ENCODE results near the gene SLC1A4.
"Not testable (repeated sequence)": the region's sequence is repeated elsewhere in the genome, so short reads cannot be mapped to it uniquely, and the experiment has no call there.

Gene SLC1A4

GRCh38 chr2:64963719-64964118 is 25.5 kb upstream of the SLC1A4 start:
- Histone ChIP-seq H3K4me3 (ENCODE audit: low read depth in 1 of 5, low read length in 5 of 5) (no peak overlapping the region), H3K9me3 (ENCODE audit: control insufficient read depth in 5 of 5, low read length in 5 of 5) (no peaks in the 10 kb centered on the region), H3K4me1 (ENCODE audit: control insufficient read depth in 5 of 5, insufficient read depth in 5 of 5, low read length in 5 of 5) (peaks cover 0 to under 1% (median 0%) of the 10 kb centered on the region in 5 donors), H3K27ac (ENCODE audit: low read depth, low read length) (no peak overlapping the region), H3K36me3 (ENCODE audit: control insufficient read depth in 5 of 5, insufficient read depth in 5 of 5, low read length in 5 of 5) (no peaks in the 10 kb centered on the region), H3K27me3 (ENCODE audit: control insufficient read depth in 5 of 5, insufficient read depth in 4 of 5, low read length in 5 of 5) (no peaks in the 10 kb centered on the region), H3K9ac (ENCODE audit: low read length in 5 of 5) (no peak overlapping the region)

DNA sequence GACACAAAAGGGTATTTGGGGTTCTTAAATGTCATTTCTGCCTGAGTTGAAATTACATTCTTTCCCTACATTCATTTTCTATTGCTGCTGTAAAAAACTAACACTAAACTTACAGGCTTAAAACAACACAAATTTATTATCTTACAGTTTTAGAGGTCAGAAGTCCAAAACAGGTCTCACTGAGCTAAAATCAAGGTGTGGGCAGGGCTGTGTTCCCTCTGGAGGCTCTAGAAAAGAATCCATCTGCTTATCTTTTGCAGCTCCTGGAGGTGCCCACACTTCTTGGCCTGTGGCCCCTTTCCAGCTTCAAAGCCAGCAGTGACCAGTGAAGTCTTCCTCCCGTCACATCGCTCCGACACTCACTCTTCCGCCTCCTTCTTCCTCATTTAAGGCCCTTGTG is 23.2 kb upstream of the SLC1A4 start:
- no peaks in the 10 kb centered on the region for H3K9me3 ChIP-seq (ENCODE audit: control insufficient read depth in 5 of 5, low read length in 5 of 5)

DNA sequence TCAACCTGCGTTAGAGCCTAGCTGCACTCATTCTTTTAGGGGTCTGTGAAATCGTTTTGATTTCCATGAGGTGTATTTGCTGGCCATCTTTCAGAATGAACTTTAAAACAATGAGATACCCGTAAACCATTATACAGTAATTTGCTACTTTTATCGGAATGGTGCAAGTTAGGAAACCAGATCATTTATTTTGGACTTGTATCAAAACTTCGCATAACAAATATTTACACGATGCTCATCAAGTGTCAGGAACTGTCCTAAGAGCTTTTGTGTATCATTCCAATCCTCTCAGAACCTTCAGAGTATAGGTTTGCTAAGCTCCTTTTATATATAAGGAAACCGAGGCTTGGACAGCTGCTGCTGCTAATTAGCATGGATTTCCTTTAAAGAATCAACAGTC is 22.4 kb upstream of the SLC1A4 start:
- no peak overlapping the region for H3K9ac ChIP-seq (ENCODE audit: low read length in 5 of 5)
- no peaks in the 10 kb centered on the region for H3K27me3 ChIP-seq (ENCODE audit: control insufficient read depth in 5 of 5, insufficient read depth in 4 of 5, low read length in 5 of 5)
- no peak overlapping the region for H3K27ac ChIP-seq (ENCODE audit: low read depth, low read length)
- H3K36me3 ChIP-seq (ENCODE audit: control insufficient read depth in 5 of 5, insufficient read depth in 5 of 5, low read length in 5 of 5) = no peaks in the 10 kb centered on the region
- H3K4me1 ChIP-seq (ENCODE audit: control insufficient read depth in 5 of 5, insufficient read depth in 5 of 5, low read length in 5 of 5) = peaks cover 0 to 2% (median 0%) of the 10 kb centered on the region in 5 donors
- H3K9me3 ChIP-seq (ENCODE audit: control insufficient read depth in 5 of 5, low read length in 5 of 5) = no peaks in the 10 kb centered on the region
- H3K4me3 ChIP-seq (ENCODE audit: low read depth in 1 of 5, low read length in 5 of 5) = no peak overlapping the region

More for the DNA sequence above, 23.2 kb upstream of the SLC1A4 start:
- Histone ChIP-seq H3K27ac (ENCODE audit: low read depth, low read length) (no peak overlapping the region), H3K27me3 (ENCODE audit: control insufficient read depth in 5 of 5, insufficient read depth in 4 of 5, low read length in 5 of 5) (no peaks in the 10 kb centered on the region), H3K4me1 (ENCODE audit: control insufficient read depth in 5 of 5, insufficient read depth in 5 of 5, low read length in 5 of 5) (peaks cover 0 to 2% (median 0%) of the 10 kb centered on the region in 5 donors), H3K4me3 (ENCODE audit: low read depth in 1 of 5, low read length in 5 of 5) (no peak overlapping the region), H3K36me3 (ENCODE audit: control insufficient read depth in 5 of 5, insufficient read depth in 5 of 5, low read length in 5 of 5) (no peaks in the 10 kb centered on the region), H3K9ac (ENCODE audit: low read length in 5 of 5) (no peak overlapping the region)

GRCh38 chr2:64967601-64968000 is 21.6 kb upstream of the SLC1A4 start:
- Histone ChIP-seq H3K27me3 (ENCODE audit: control insufficient read depth in 5 of 5, insufficient read depth in 4 of 5, low read length in 5 of 5) (no peaks in the 10 kb centered on the region), H3K4me3 (ENCODE audit: low read depth in 1 of 5, low read length in 5 of 5) (no peak overlapping the region), H3K9ac (ENCODE audit: low read length in 5 of 5) (no peak overlapping the region)

GRCh38 chr2:64969086-64969485 is 20.1 kb upstream of the SLC1A4 start:
- H3K9me3 ChIP-seq (ENCODE audit: control insufficient read depth in 5 of 5, low read length in 5 of 5); H3K4me1 ChIP-seq (ENCODE audit: control insufficient read depth in 5 of 5, insufficient read depth in 5 of 5, low read length in 5 of 5); H3K4me3 ChIP-seq (ENCODE audit: low read depth in 1 of 5, low read length in 5 of 5); H3K36me3 ChIP-seq (ENCODE audit: control insufficient read depth in 5 of 5, insufficient read depth in 5 of 5, low read length in 5 of 5); H3K27ac ChIP-seq (ENCODE audit: low read depth, low read length); H3K27me3 ChIP-seq (ENCODE audit: control insufficient read depth in 5 of 5, insufficient read depth in 4 of 5, low read length in 5 of 5); H3K9ac ChIP-seq (ENCODE audit: low read length in 5 of 5): not testable (repeated sequence)

More at GRCh38 chr2:64967601-64968000, 21.6 kb upstream of the SLC1A4 start:
- Histone ChIP-seq H3K4me1 (ENCODE audit: control insufficient read depth in 5 of 5, insufficient read depth in 5 of 5, low read length in 5 of 5) (peaks cover 0 to 2% (median 0%) of the 10 kb centered on the region in 5 donors), H3K9me3 (ENCODE audit: control insufficient read depth in 5 of 5, low read length in 5 of 5) (no peaks in the 10 kb centered on the region), H3K36me3 (ENCODE audit: control insufficient read depth in 5 of 5, insufficient read depth in 5 of 5, low read length in 5 of 5) (no peaks in the 10 kb centered on the region), H3K27ac (ENCODE audit: low read depth, low read length) (no peak overlapping the region)

GRCh38 chr2:64970495-64970894 is 18.7 kb upstream of the SLC1A4 start:
- Histone ChIP-seq H3K36me3 (ENCODE audit: control insufficient read depth in 5 of 5, insufficient read depth in 5 of 5, low read length in 5 of 5) (no peaks in the 10 kb centered on the region), H3K9me3 (ENCODE audit: control insufficient read depth in 5 of 5, low read length in 5 of 5) (no peaks in the 10 kb centered on the region), H3K9ac (ENCODE audit: low read length in 5 of 5) (no peak overlapping the region), H3K4me3 (ENCODE audit: low read depth in 1 of 5, low read length in 5 of 5) (no peak overlapping the region), H3K4me1 (ENCODE audit: control insufficient read depth in 5 of 5, insufficient read depth in 5 of 5, low read length in 5 of 5) (peaks cover 0 to 10% (median 7%) of the 10 kb centered on the region in 5 donors), H3K27me3 (ENCODE audit: control insufficient read depth in 5 of 5, insufficient read depth in 4 of 5, low read length in 5 of 5) (no peaks in the 10 kb centered on the region), H3K27ac (ENCODE audit: low read depth, low read length) (no peak overlapping the region)

DNA sequence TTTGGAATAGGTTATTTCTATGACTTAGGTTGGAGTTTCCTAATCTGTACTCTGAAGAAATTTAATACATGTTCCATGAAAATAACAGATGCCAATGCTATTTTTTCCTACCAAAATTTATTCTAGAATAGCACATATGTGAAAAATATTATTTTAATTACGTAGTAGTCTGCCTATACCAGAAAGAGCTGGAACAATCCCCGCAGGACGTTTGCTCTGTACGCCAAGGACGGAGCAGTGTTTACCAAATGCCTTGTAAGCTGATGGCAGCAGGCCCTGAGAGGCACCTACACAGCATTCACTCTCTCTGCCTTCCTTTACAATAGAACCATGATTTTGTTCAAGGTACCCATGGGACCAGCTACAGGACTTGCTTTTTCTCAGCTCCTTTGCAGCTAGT is 16.8 kb upstream of the SLC1A4 start:
- Histone ChIP-seq H3K36me3 (ENCODE audit: control insufficient read depth in 5 of 5, insufficient read depth in 5 of 5, low read length in 5 of 5) (no peaks in the 10 kb centered on the region), H3K9me3 (ENCODE audit: control insufficient read depth in 5 of 5, low read length in 5 of 5) (no peaks in the 10 kb centered on the region), H3K4me3 (ENCODE audit: low read depth in 1 of 5, low read length in 5 of 5) (no peak overlapping the region), H3K9ac (ENCODE audit: low read length in 5 of 5) (no peak overlapping the region), H3K27me3 (ENCODE audit: control insufficient read depth in 5 of 5, insufficient read depth in 4 of 5, low read length in 5 of 5) (no peaks in the 10 kb centered on the region), H3K4me1 (ENCODE audit: control insufficient read depth in 5 of 5, insufficient read depth in 5 of 5, low read length in 5 of 5) (peaks cover 0 to 13% (median 10%) of the 10 kb centered on the region in 5 donors), H3K27ac (ENCODE audit: low read depth, low read length) (no peak overlapping the region)

- Histone ChIP-seq H3K27ac (ENCODE audit: low read depth, low read length) (no peak overlapping the region), H3K36me3 (ENCODE audit: control insufficient read depth in 5 of 5, insufficient read depth in 5 of 5, low read length in 5 of 5) (no peaks in the 10 kb centered on the region), H3K9ac (ENCODE audit: low read length in 5 of 5) (no peak overlapping the region), H3K9me3 (ENCODE audit: control insufficient read depth in 5 of 5, low read length in 5 of 5) (no peaks in the 10 kb centered on the region), H3K27me3 (ENCODE audit: control insufficient read depth in 5 of 5, insufficient read depth in 4 of 5, low read length in 5 of 5) (no peaks in the 10 kb centered on the region), H3K4me1 (ENCODE audit: control insufficient read depth in 5 of 5, insufficient read depth in 5 of 5, low read length in 5 of 5) (peaks cover 0 to 13% (median 10%) of the 10 kb centered on the region in 5 donors), H3K4me3 (ENCODE audit: low read depth in 1 of 5, low read length in 5 of 5) (no peak overlapping the region)
Observed at GRCh38 chr2:64972876-64973275, 16.3 kb upstream of the SLC1A4 start.

- Histone ChIP-seq H3K9me3 (ENCODE audit: control insufficient read depth in 5 of 5, low read length in 5 of 5) (no peaks in the 10 kb centered on the region), H3K36me3 (ENCODE audit: control insufficient read depth in 5 of 5, insufficient read depth in 5 of 5, low read length in 5 of 5) (no peaks in the 10 kb centered on the region), H3K27me3 (ENCODE audit: control insufficient read depth in 5 of 5, insufficient read depth in 4 of 5, low read length in 5 of 5) (no peaks in the 10 kb centered on the region), H3K27ac (ENCODE audit: low read depth, low read length) (no peak overlapping the region), H3K4me1 (ENCODE audit: control insufficient read depth in 5 of 5, insufficient read depth in 5 of 5, low read length in 5 of 5) (peaks cover 0 to 25% (median 14%) of the 10 kb centered on the region in 5 donors), H3K9ac (ENCODE audit: low read length in 5 of 5) (no peak overlapping the region), H3K4me3 (ENCODE audit: low read depth in 1 of 5, low read length in 5 of 5) (peak overlapping the region in 1 of 5 donors; percentile 26)
Observed at GRCh38 chr2:64975232-64975821, 13.9 kb upstream of the SLC1A4 start.

DNA sequence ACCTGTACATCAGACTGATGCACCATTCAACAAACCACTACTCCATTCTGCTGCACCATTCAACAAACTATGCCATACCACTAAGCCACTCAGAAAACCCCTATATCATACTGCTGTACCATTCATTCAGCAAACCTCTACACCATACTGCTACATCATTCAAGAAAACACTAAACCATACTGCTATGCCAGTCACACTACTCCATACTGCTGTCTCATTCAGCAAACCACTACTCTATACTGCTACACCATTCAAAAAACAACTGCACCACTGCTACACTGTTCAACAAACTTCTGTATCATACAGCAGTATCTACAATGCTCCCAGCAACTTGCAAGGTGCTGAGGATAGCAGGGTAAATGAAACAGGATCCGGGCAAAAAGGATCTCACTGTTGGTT is 12.9 kb upstream of the SLC1A4 start:
- H3K36me3 ChIP-seq (ENCODE audit: control insufficient read depth in 5 of 5, insufficient read depth in 5 of 5, low read length in 5 of 5) = no peaks in the 10 kb centered on the region
- peaks cover 0 to 22% (median 14%) of the 10 kb centered on the region in 5 donors for H3K4me1 ChIP-seq (ENCODE audit: control insufficient read depth in 5 of 5, insufficient read depth in 5 of 5, low read length in 5 of 5)
- no peaks in the 10 kb centered on the region for H3K27me3 ChIP-seq (ENCODE audit: control insufficient read depth in 5 of 5, insufficient read depth in 4 of 5, low read length in 5 of 5)
- no peak overlapping the region for H3K27ac ChIP-seq (ENCODE audit: low read depth, low read length)
- H3K9ac ChIP-seq (ENCODE audit: low read length in 5 of 5) = no peak overlapping the region
- H3K4me3 ChIP-seq (ENCODE audit: low read depth in 1 of 5, low read length in 5 of 5) = no peak overlapping the region
- no peaks in the 10 kb centered on the region for H3K9me3 ChIP-seq (ENCODE audit: control insufficient read depth in 5 of 5, low read length in 5 of 5)
